IMR-90 (cell line): Measurements from ENCODE around the gene COL24A1. TPM values are rescaled to one million over a fixed set of nuclear protein-coding genes. Genes with fewer than 3 reads are reported as not detected.

Experiments used
- ATAC-seq: fragments of 200-7000 bp; cut with Tn5 transposase; 2 replicates; pipeline ENCODE4 v1.9.1; 2020; ENCODE audit warnings: low read depth, mild to moderate bottlenecking, moderate library complexity
- BruUV-seq: library from RNA; stranded (reverse); fragments of 400-500 nt; replicated peaks from 2 replicates; lab custom pipeline; 2021; lab: Mats Ljungman, UMichigan
- CTCF ChIA-PET: fragments of 300-600 bp; formaldehyde crosslinking; extraction: SDS; loops from one replicate; lab custom pipeline; 2021; ENCODE audit warnings: antibody characterized with exemption; lab: Yijun Ruan, JAX
- POLR2A ChIA-PET: fragments of 300-600 bp; sonication (Branson Sonifier 250); formaldehyde crosslinking; loops from one replicate; lab custom pipeline; 2022; ENCODE audit warnings: antibody characterized with exemption; ENCODE audit not compliant: unreplicated experiment; lab: Charles Lee
- DNase-seq: peaks from one replicate; pipeline ENCODE4 v3.0.0; 2013
- H2AFZ ChIP-seq: replicated peaks from 2 replicates; pipeline ENCODE3; 2013; ENCODE audit warnings: low read length, mild to moderate bottlenecking; ENCODE audit not compliant: poor library complexity
- H2AK5ac ChIP-seq: 2 replicates; pipeline ENCODE4 v1.6.1; 2013; ENCODE audit warnings: low read depth, low read length, inconsistent platforms
- H2AK9ac ChIP-seq: replicated peaks from 2 replicates; pipeline ENCODE3; 2013; ENCODE audit warnings: mild to moderate bottlenecking, low read depth, low read length, moderate library complexity; ENCODE audit not compliant: poor library complexity
- H2BK120ac ChIP-seq: 2 replicates; pipeline ENCODE4 v1.6.1; 2013; ENCODE audit warnings: low read depth, low read length, inconsistent platforms
- H2BK15ac ChIP-seq: 3 replicates; pipeline ENCODE4 v1.6.1; 2013; ENCODE audit warnings: low read depth, low read length, inconsistent platforms
- H2BK20ac ChIP-seq: 2 replicates; pipeline ENCODE4 v1.6.1; 2013; ENCODE audit warnings: low read depth, mild to moderate bottlenecking, inconsistent platforms, low read length, moderate library complexity
- H2BK5ac ChIP-seq: 2 replicates; pipeline ENCODE4 v1.6.1; 2013; ENCODE audit warnings: mild to moderate bottlenecking, low read depth, low read length, inconsistent platforms; ENCODE audit not compliant: poor library complexity, severe bottlenecking
- H3K14ac ChIP-seq: replicated peaks from 2 replicates; pipeline ENCODE4 v1.6.1; 2013; ENCODE audit warnings: low read depth, low read length, inconsistent platforms
- H3K18ac ChIP-seq: 2 replicates; pipeline ENCODE4 v1.6.1; 2013; ENCODE audit warnings: low read depth, low read length, control low read depth
- H3K23ac ChIP-seq: 2 replicates; pipeline ENCODE4 v1.6.1; 2013; ENCODE audit warnings: low read depth, low read length, inconsistent platforms
- H3K27ac ChIP-seq: 2 replicates; pipeline ENCODE4 v1.5.1; 2013; ENCODE audit warnings: mild to moderate bottlenecking, control low read depth, low read length; ENCODE audit not compliant: insufficient read depth
- H3K27me3 ChIP-seq: 2 replicates; pipeline ENCODE4 v1.6.1; 2013; ENCODE audit warnings: low read length; ENCODE audit not compliant: control insufficient read depth, insufficient read depth
- H3K36me3 ChIP-seq: 2 replicates; pipeline ENCODE4 v1.6.1; 2013; ENCODE audit warnings: low read length, mixed read lengths; ENCODE audit not compliant: control insufficient read depth, insufficient read depth
- H3K4ac ChIP-seq: 2 replicates; pipeline ENCODE4 v1.6.1; 2013; ENCODE audit warnings: low read depth, low read length, inconsistent platforms
- H3K4me1 ChIP-seq: 2 replicates; pipeline ENCODE4 v1.6.1; 2013; ENCODE audit warnings: low read length, mixed read lengths; ENCODE audit not compliant: control insufficient read depth, insufficient read depth
- H3K4me2 ChIP-seq: 2 replicates; pipeline ENCODE4 v1.6.1; 2013; ENCODE audit warnings: low read depth, mild to moderate bottlenecking, control low read depth, low read length, moderate library complexity
- H3K4me3 ChIP-seq: 2 replicates; pipeline ENCODE4 v1.5.1; 2013; ENCODE audit warnings: low read depth, mild to moderate bottlenecking, control low read depth, low read length, moderate library complexity; ENCODE audit not compliant: insufficient read depth
- H3K56ac ChIP-seq: 2 replicates; pipeline ENCODE4 v1.6.1; 2013; ENCODE audit warnings: low read length, inconsistent platforms; ENCODE audit not compliant: insufficient read depth; ENCODE audit errors: extremely low read depth
- H3K79me1 ChIP-seq, 2 experiments: 2 replicates each; pipeline ENCODE4 v1.6.1; 2013; ENCODE audit warnings: low read length in 2 of 2, inconsistent platforms in 1 of 2, low read depth in 1 of 2
- H3K9ac ChIP-seq: 2 replicates; pipeline ENCODE4 v1.6.1; 2013; ENCODE audit warnings: low read depth, low read length, control low read depth
- H3K9me1 ChIP-seq: 2 replicates; pipeline ENCODE4 v1.6.1; 2013; ENCODE audit warnings: low read length, inconsistent platforms; ENCODE audit not compliant: insufficient read depth
- H3K9me3 ChIP-seq: 2 replicates; pipeline ENCODE4 v1.6.1; 2013; ENCODE audit warnings: low read length; ENCODE audit not compliant: control insufficient read depth, insufficient read depth
- H4K20me1 ChIP-seq: 2 replicates; pipeline ENCODE4 v1.6.1; 2013; ENCODE audit warnings: low read length, inconsistent platforms; ENCODE audit not compliant: insufficient read depth
- H4K5ac ChIP-seq: 2 replicates; pipeline ENCODE4 v1.6.1; 2013; ENCODE audit warnings: mild to moderate bottlenecking, low read depth, low read length, control low read depth
- H4K8ac ChIP-seq, 2 experiments: 2 replicates each; pipeline ENCODE4 v1.6.1; 2013; ENCODE audit warnings: low read depth in 2 of 2, low read length in 2 of 2, control low read depth in 1 of 2, inconsistent platforms in 1 of 2
- H4K91ac ChIP-seq: 2 replicates; pipeline ENCODE4 v1.6.1; 2013; ENCODE audit warnings: low read depth, low read length, inconsistent platforms; ENCODE audit not compliant: insufficient read depth
- CEBPB ChIP-seq: IDR thresholded peaks from 2 replicates; pipeline ENCODE4 v1.6.1; 2012; ENCODE audit warnings: low read depth, low read length, improper control_type of control experiment
- CHD1 ChIP-seq: IDR thresholded peaks from 2 replicates; pipeline ENCODE4 v1.6.1; 2012; ENCODE audit warnings: low read depth, low read length, improper control_type of control experiment
- CTCF ChIP-seq: conservative IDR thresholded peaks from 2 replicates; pipeline ENCODE4 v1.5.1; 2012; ENCODE audit warnings: mild to moderate bottlenecking, low read depth, low read length, improper control_type of control experiment
- MAFK ChIP-seq: IDR thresholded peaks from 2 replicates; pipeline ENCODE4 v1.6.1; 2012; ENCODE audit warnings: low read depth, low read length, improper control_type of control experiment
- MAZ ChIP-seq: IDR thresholded peaks from 2 replicates; pipeline ENCODE4 v1.6.1; 2012; ENCODE audit warnings: low read depth, mild to moderate bottlenecking, low read length, improper control_type of control experiment, moderate library complexity, borderline replicate concordance
- NFE2L2 ChIP-seq: fragments of 150-350 bp; IDR thresholded peaks from 2 replicates; pipeline ENCODE4 v1.6.1; 2016; ENCODE audit warnings: low read depth, mild to moderate bottlenecking, low read length
- POLR2A ChIP-seq: IDR thresholded peaks from 2 replicates; pipeline ENCODE4 v1.6.1; 2012; ENCODE audit warnings: mild to moderate bottlenecking, low read depth, low read length
- RAD21 ChIP-seq: IDR thresholded peaks from 2 replicates; pipeline ENCODE4 v1.6.1; 2012; ENCODE audit warnings: low read length, improper control_type of control experiment
- RFX5 ChIP-seq: IDR thresholded peaks from 2 replicates; pipeline ENCODE4 v1.8.0; 2012; ENCODE audit warnings: low read depth, mild to moderate bottlenecking, low read length, moderate library complexity
- SMC3 ChIP-seq: fragments of 150-350 bp; IDR thresholded peaks from 2 replicates; pipeline ENCODE4 v1.6.1; 2016; ENCODE audit warnings: low read depth, mild to moderate bottlenecking, antibody characterized with exemption, low read length, moderate library complexity
- USF2 ChIP-seq: fragments of 150-350 bp; IDR thresholded peaks from 2 replicates; pipeline ENCODE4 v1.6.1; 2017; ENCODE audit warnings: mild to moderate bottlenecking, antibody characterized with exemption, low read length, low read depth
- WGBS, 2 experiments: methylation state at CpG; one replicate each; pipeline versions ENCODE4 v1.1.5 to v1.1.7; 2013; ENCODE audit warnings: missing lambda C conversion rate in 2 of 2; ENCODE audit not compliant: insufficient read length in 1 of 2; ENCODE audit errors: extremely low coverage in 2 of 2; 5-methylcytosine and 5-hydroxymethylcytosine counted together
- dilution Hi-C: fragments of 300-500 bp; cut with HindIII; formaldehyde crosslinking; loops from one replicate; pipeline ENCODE4 v1.14.3; 2018; ENCODE audit warnings: low sequenced_read_pairs; ENCODE audit not compliant: unreplicated experiment
- in situ Hi-C: fragments of 300-500 bp; cut with MboI; formaldehyde crosslinking; loops from 3 replicates; pipeline ENCODE4 v1.14.3; 2019; ENCODE audit warnings: low sequenced_read_pairs, inconsistent platforms, mixed read lengths
- intact Hi-C: fragments of 100-400 bp; cut with micrococcal nuclease; formaldehyde crosslinking; loops from 2 replicates; pipeline ENCODE4 v1.10.0; 2022
- polyA plus RNA-seq, 3 experiments: library from polyadenylated mRNA; depleted of rRNA; stranded (reverse); fragments of >200 nt; gene quantifications; 2 replicates each; pipeline ENCODE4 v1.2.3, GENCODE V29; 2012; ENCODE audit warnings: low replicate concordance in 1 of 3
- total RNA-seq: library from RNA; depleted of rRNA; stranded (reverse); fragments of >200 nt; gene quantifications from 2 replicates; pipeline ENCODE4 v1.2.3, GENCODE V29; 2012

COL24A1 gene
- total and polyA plus RNA-seq, 2 of the 4 experiments (the other 2 are of a cell fraction): 1.4 to 2.2 TPM

DNA sequence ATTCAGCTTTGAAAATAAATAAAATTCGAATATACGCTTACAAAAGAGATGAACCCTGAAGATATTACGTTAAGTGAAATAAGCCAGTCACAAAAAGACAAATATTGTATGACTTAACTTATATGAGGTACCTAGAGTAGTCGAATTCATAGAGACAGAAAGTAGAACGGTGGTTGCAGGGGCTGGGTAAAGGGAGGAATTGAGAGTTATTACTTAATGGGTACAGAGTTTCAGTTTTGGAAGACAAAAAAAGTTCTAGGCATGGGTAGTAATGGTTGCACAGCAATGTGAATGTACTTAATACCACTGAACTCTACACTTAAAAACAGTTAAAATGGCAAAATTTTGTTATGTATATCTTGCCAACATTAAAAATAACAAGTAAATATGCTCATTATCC lies 399.7 kb downstream of the COL24A1 start:
- Histone ChIP-seq H3K9ac (no peak overlapping the region), H3K27ac (no peak overlapping the region), H3K9me3 (no peaks in the 10 kb centered on the region), H3K14ac (no peak overlapping the region), H3K4me3 (no peak overlapping the region), H4K20me1 (no peaks in the 10 kb centered on the region), H4K91ac (no peak overlapping the region), H3K36me3 (no peaks in the 10 kb centered on the region), H3K56ac (no peak overlapping the region), H2AK9ac (no peak overlapping the region), H2BK15ac (no peak overlapping the region), H2BK20ac (no peak overlapping the region), H2BK120ac (no peak overlapping the region), H3K79me1 (no peaks in the 10 kb centered on the region), H4K8ac (no peak overlapping the region), H2AK5ac (no peak overlapping the region), H2BK5ac (no peak overlapping the region), H2AFZ (no peak overlapping the region), H3K18ac (no peak overlapping the region), H3K4me2 (no peak overlapping the region), H3K27me3 (no peaks in the 10 kb centered on the region), H3K9me1 (no peaks in the 10 kb centered on the region), H3K4ac (no peak overlapping the region), H4K5ac (no peak overlapping the region), H3K4me1 (no peaks in the 10 kb centered on the region), H3K23ac (no peak overlapping the region)
- in situ Hi-C loops: no loop called here
- no TSS peak for BruUV-seq
- ChIA-PET CTCF (no interaction called here), POLR2A (no interaction called here)
- no CpG with 5 or more reads among the region's 5 CpGs for WGBS, 2 experiments
- DNase-seq (no peak), ATAC-seq (no peak)
- intact Hi-C loops: no loop called here
- no peak for TF ChIP-seq SMC3
- no peak for TF ChIP-seq POLR2A
- TF ChIP-seq MAZ: no peak
- no peak for TF ChIP-seq USF2
- TF ChIP-seq NFE2L2: no peak
- no peak for TF ChIP-seq MAFK
- TF ChIP-seq RFX5: no peak
- no peak for TF ChIP-seq CTCF
- no peak for TF ChIP-seq CHD1
- TF ChIP-seq RAD21: no peak
- TF ChIP-seq CEBPB: no peak
- dilution Hi-C loops: no loop called here
